Measurements from ENCODE around the gene DVL1. TPM values are rescaled to one million over a fixed set of nuclear protein-coding genes. Genes with fewer than 3 reads are reported as not detected.

DVL1 gene
- total RNA-seq, 1 donor from 2014 or later, result 66.0 TPM

- H3K27me3 ChIP-seq, result peaks cover 23% of the 10 kb centered on the region
- no peaks in the 10 kb centered on the region for H3K36me3 ChIP-seq
Measured at GRCh38 chr1:1356166-1356795, 7.1 kb upstream of the DVL1 start.

GRCh38 chr1:1355416-1355815, 6.2 kb upstream of the DVL1 start:
- ATAC-seq, result peak; percentile 48
- no peak for DNase-seq
- H3K27me3 ChIP-seq, result peaks cover 23% of the 10 kb centered on the region
- H3K36me3 ChIP-seq, result no peaks in the 10 kb centered on the region
- TF ChIP-seq CTCF (IDR thresholded peaks at IDR 0.05), result no peak
- H3K4me1 ChIP-seq, result peaks cover 31% of the 10 kb centered on the region
- H3K4me3 ChIP-seq, result peak overlapping the region; percentile 21
- H3K9me3 ChIP-seq, result no peaks in the 10 kb centered on the region
- no peak overlapping the region for H3K27ac ChIP-seq
- intact Hi-C loops (cut with DNase I), result no loop called here

More at GRCh38 chr1:1356166-1356795, 7.1 kb upstream of the DVL1 start:
- ATAC-seq, result no peak
- peak overlapping the region; percentile 54 for H3K4me3 ChIP-seq
- H3K27ac ChIP-seq, result peak overlapping the region; percentile 81
- H3K4me1 ChIP-seq, result peaks cover 35% of the 10 kb centered on the region
- no peak for TF ChIP-seq CTCF (IDR thresholded peaks at IDR 0.05)
- H3K9me3 ChIP-seq, result no peaks in the 10 kb centered on the region
- intact Hi-C loops (cut with DNase I), result no loop called here
- no peak for DNase-seq

- no peaks in the 10 kb centered on the region for H3K36me3 ChIP-seq
- H3K27me3 ChIP-seq, result peaks cover 23% of the 10 kb centered on the region
- ATAC-seq, result no peak
- peak overlapping the region; percentile 21 for H3K4me3 ChIP-seq
- intact Hi-C loops (cut with DNase I), result no loop called here
- peaks cover 31% of the 10 kb centered on the region for H3K4me1 ChIP-seq
- no peaks in the 10 kb centered on the region for H3K9me3 ChIP-seq
- no peak overlapping the region for H3K27ac ChIP-seq
- no peak for TF ChIP-seq CTCF (IDR thresholded peaks at IDR 0.05)
- no peak for DNase-seq
Measured at GRCh38 chr1:1354271-1355247, 5.3 kb upstream of the DVL1 start.

GRCh38 chr1:1353389-1354151, 4.4 kb upstream of the DVL1 start:
- ATAC-seq, result no peak
- no peak overlapping the region for H3K27ac ChIP-seq
- TF ChIP-seq CTCF (IDR thresholded peaks at IDR 0.05), result no peak
- H3K9me3 ChIP-seq, result no peaks in the 10 kb centered on the region
- peaks cover 25% of the 10 kb centered on the region for H3K4me1 ChIP-seq
- intact Hi-C loops (cut with DNase I), result no loop called here
- H3K36me3 ChIP-seq, result no peaks in the 10 kb centered on the region
- H3K27me3 ChIP-seq, result peaks cover 22% of the 10 kb centered on the region
- DNase-seq, result no peak
- H3K4me3 ChIP-seq, result no peak overlapping the region

DNA sequence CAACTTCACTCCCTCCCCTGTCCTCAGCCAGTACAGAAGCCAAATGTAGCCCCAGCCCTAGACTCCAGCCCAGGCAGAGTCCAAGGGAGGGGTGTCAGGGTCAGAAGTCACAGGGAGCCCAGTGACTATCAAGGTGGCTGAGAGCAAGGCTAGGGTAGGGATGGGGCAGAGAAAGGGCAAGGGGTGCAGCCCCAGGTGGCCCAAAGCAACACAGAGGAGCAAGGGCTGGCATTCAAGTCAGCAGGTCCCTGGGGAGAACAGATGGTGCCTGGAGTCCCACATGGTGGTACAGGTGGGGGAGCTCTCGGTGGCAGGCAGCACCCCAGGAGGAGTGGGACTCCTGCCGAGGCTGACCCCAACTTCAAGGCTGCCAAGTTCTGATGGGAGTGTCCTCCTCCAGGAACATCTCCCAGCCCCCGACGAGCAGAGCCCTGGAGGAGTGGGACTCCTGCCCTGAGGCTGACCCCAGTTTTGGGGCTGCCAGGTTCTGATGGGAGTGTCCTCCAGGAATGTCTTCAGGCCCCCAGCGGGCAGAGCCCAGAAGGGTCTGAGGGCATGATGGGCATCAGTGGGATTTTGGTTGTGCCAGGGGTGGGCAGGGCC, 3.7 kb upstream of the DVL1 start:
- intact Hi-C loops (cut with DNase I), result no loop called here
- DNase-seq, result no peak
- H3K4me1 ChIP-seq, result peaks cover 26% of the 10 kb centered on the region

More for the DNA sequence above, 3.7 kb upstream of the DVL1 start:
- ATAC-seq, result no peak
- H3K9me3 ChIP-seq, result no peaks in the 10 kb centered on the region
- no peak overlapping the region for H3K4me3 ChIP-seq
- no peak overlapping the region for H3K27ac ChIP-seq
- TF ChIP-seq CTCF (IDR thresholded peaks at IDR 0.05), result no peak
- no peaks in the 10 kb centered on the region for H3K36me3 ChIP-seq
- H3K27me3 ChIP-seq, result peaks cover 15% of the 10 kb centered on the region

Data from upper lobe of right lung (tissue), 1 donor.